ENCODE results near the gene C2. TPM values are rescaled to one million over a fixed set of nuclear protein-coding genes. Genes with fewer than 3 reads are reported as not detected.
A peak's percentile ranks its signal among the peaks of the same experiment; 100 is the strongest.

Gene C2
- total RNA-seq, 2 donors from 2014 or later, result 3.4 to 5.1 TPM

DNA sequence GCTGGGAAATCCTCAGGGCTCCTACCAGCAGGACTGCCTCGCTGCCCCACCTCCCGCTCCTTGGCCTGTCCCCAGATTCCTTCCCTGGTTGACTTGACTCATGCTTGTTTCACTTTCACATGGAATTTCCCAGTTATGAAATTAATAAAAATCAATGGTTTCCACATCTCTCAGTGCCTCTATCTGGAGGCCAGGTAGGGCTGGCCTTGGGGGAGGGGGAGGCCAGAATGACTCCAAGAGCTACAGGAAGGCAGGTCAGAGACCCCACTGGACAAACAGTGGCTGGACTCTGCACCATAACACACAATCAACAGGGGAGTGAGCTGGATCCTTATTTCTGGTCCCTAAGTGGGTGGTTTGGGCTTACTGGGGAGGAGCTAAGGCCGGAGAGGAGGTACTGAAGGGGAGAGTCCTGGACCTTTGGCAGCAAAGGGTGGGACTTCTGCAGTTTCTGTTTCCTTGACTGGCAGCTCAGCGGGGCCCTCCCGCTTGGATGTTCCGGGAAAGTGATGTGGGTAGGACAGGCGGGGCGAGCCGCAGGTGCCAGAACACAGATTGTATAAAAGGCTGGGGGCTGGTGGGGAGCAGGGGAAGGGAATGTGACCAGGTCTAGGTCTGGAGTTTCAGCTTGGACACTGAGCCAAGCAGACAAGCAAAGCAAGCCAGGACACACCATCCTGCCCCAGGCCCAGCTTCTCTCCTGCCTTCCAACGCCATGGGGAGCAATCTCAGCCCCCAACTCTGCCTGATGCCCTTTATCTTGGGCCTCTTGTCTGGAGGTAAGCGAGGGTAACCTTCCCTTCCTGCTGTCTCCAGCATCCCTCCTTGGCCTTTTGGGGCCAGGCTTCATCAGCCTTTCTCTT, 18.2 kb downstream of the C2 start, which contains the start of gene CFB:
Gene CFB (plus strand): TSS at position 589 of the 863 bp plus-strand sequence. CDS start 127 bp downstream, at position 716.
- H3K9me3 Mint-ChIP-seq, result no peaks in the 10 kb centered on the region
- H3K4me1 Mint-ChIP-seq (ENCODE audit: low read depth), result peaks cover 14% of the 10 kb centered on the region
- H3K27ac Mint-ChIP-seq, result no peak within 1 kb of the TSS
- no peak within 1 kb of the TSS for H3K4me3 Mint-ChIP-seq
- ATAC-seq (replicated peaks in 1 of 2) (peak in 1 of 2 donors; percentile 18), DNase-seq (no peak)
- no peaks in the 10 kb centered on the region for H3K36me3 Mint-ChIP-seq (ENCODE audit: insufficient read depth in 2 of 2)
- H3K27me3 Mint-ChIP-seq (ENCODE audit: low read depth), result peaks cover 27% of the 10 kb centered on the region

DNA sequence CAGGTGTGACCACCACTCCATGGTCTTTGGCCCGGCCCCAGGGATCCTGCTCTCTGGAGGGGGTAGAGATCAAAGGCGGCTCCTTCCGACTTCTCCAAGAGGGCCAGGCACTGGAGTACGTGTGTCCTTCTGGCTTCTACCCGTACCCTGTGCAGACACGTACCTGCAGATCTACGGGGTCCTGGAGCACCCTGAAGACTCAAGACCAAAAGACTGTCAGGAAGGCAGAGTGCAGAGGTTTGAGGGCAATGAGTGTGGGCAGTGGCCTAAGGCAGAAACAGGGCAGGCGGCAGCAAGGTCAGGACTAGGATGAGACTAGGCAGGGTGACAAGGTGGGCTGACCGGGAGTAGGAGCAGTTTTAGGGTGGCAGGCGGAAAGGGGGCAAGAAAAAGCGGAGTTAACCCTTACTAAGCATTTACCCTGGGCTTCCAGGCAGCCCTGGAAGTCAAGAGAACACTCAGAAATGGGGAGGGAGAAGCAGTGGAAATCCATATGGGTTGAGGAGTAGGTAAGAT, 18.9 kb downstream of the C2 start:
- Mint-ChIP-seq H3K36me3 (ENCODE audit: insufficient read depth in 2 of 2) (no peaks in the 10 kb centered on the region), H3K27me3 (ENCODE audit: low read depth) (peaks cover 27% of the 10 kb centered on the region), H3K27ac (no peak overlapping the region), H3K4me3 (no peak overlapping the region), H3K9me3 (no peaks in the 10 kb centered on the region), H3K4me1 (ENCODE audit: low read depth) (peaks cover 14% of the 10 kb centered on the region)
- no peak for DNase-seq
- no peak for ATAC-seq (replicated peaks in 1 of 2)

DNA sequence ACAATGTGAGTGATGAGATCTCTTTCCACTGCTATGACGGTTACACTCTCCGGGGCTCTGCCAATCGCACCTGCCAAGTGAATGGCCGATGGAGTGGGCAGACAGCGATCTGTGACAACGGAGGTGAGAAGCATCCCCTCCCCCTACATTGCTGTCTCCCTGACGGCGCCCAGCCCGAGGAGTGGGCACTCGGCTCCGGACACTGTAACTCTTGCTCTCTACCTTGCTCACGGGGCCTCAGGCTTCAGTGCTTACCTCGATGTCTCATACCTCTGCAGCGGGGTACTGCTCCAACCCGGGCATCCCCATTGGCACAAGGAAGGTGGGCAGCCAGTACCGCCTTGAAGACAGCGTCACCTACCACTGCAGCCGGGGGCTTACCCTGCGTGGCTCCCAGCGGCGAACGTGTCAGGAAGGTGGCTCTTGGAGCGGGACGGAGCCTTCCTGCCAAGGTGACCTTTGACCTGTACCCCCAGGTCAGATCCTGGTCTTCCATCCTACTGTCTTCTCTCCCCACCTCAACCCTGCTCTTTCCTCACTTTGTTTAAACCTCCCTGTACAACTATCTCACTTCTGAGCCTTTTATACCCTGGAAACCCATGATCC, 19.7 kb downstream of the C2 start:
- peaks cover 14% of the 10 kb centered on the region for H3K4me1 Mint-ChIP-seq (ENCODE audit: low read depth)
- H3K36me3 Mint-ChIP-seq (ENCODE audit: insufficient read depth in 2 of 2), result no peaks in the 10 kb centered on the region
- H3K9me3 Mint-ChIP-seq, result no peaks in the 10 kb centered on the region
- ATAC-seq (replicated peaks in 1 of 2), result no peak
- H3K4me3 Mint-ChIP-seq, result no peak overlapping the region
- H3K27ac Mint-ChIP-seq, result no peak overlapping the region
- no peak for DNase-seq
- H3K27me3 Mint-ChIP-seq (ENCODE audit: low read depth), result peaks cover 25% of the 10 kb centered on the region

DNA sequence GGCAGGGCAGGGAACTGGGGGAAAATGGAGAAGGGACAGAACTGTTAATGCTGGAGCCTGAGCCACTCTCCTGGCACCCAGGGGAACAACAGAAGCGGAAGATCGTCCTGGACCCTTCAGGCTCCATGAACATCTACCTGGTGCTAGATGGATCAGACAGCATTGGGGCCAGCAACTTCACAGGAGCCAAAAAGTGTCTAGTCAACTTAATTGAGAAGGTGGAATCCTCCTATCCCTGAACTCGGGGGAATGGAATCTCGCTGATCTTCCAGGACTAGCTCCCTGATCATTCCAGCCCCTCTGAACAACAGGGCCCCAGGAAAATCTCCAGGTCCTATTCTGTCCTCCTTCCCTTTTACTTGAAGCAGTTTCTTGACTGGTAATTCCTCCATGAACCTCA, 20.3 kb downstream of the C2 start:
- ATAC-seq (replicated peaks in 1 of 2) (no peak), DNase-seq (no peak)
- Mint-ChIP-seq H3K4me3 (no peak overlapping the region), H3K4me1 (ENCODE audit: low read depth) (peaks cover 14% of the 10 kb centered on the region), H3K36me3 (ENCODE audit: insufficient read depth in 2 of 2) (no peaks in the 10 kb centered on the region), H3K27ac (no peak overlapping the region), H3K27me3 (ENCODE audit: low read depth) (peaks cover 19% of the 10 kb centered on the region), H3K9me3 (no peaks in the 10 kb centered on the region)

DNA sequence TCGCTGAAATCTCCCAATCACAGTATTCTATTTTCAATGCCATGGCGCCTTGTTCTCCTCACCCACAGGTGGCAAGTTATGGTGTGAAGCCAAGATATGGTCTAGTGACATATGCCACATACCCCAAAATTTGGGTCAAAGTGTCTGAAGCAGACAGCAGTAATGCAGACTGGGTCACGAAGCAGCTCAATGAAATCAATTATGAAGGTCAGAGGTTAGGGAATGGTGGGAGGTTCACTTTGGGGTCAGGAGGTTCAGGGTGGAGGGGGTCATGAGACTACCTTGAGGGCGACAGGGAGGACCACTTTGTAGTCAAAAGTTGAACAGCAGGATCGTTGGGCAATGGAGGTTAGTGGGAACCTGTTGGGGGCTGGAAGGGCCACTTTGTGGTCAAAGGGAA, 20.8 kb downstream of the C2 start:
- Mint-ChIP-seq H3K27ac (no peak overlapping the region), H3K4me1 (ENCODE audit: low read depth) (peaks cover 14% of the 10 kb centered on the region), H3K9me3 (no peaks in the 10 kb centered on the region), H3K27me3 (ENCODE audit: low read depth) (peaks cover 19% of the 10 kb centered on the region), H3K36me3 (ENCODE audit: insufficient read depth in 2 of 2) (peaks cover 0 to 2% of the 10 kb centered on the region in 2 donors), H3K4me3 (no peak overlapping the region)
- ATAC-seq (replicated peaks in 1 of 2) (no peak), DNase-seq (no peak)

DNA sequence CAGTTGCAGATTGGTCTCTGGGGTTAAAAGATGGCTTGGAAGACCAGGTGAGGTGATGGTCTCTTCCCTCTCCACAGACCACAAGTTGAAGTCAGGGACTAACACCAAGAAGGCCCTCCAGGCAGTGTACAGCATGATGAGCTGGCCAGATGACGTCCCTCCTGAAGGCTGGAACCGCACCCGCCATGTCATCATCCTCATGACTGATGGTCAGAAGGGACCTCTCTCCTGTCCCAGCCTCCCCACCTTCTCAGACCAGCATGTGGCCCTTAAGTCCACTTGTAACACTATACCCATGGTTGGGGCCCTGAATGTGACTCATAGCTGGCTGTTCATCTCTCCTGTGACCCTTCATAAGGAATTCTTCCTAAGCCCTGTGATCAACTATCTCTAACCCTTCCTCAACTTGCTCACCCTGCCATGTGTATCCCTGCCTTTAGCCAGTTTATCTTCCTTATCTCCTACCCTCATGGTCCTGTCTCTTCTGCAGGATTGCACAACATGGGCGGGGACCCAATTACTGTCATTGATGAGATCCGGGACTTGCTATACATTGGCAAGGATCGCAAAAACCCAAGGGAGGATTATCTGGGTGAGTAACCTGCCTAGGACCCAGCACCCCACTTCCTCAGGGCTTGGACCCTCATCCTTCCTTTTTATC, 21.4 kb downstream of the C2 start:
- no peak overlapping the region for H3K27ac Mint-ChIP-seq
- ATAC-seq (replicated peaks in 1 of 2), result no peak
- H3K4me1 Mint-ChIP-seq (ENCODE audit: low read depth), result peaks cover 14% of the 10 kb centered on the region

DNA sequence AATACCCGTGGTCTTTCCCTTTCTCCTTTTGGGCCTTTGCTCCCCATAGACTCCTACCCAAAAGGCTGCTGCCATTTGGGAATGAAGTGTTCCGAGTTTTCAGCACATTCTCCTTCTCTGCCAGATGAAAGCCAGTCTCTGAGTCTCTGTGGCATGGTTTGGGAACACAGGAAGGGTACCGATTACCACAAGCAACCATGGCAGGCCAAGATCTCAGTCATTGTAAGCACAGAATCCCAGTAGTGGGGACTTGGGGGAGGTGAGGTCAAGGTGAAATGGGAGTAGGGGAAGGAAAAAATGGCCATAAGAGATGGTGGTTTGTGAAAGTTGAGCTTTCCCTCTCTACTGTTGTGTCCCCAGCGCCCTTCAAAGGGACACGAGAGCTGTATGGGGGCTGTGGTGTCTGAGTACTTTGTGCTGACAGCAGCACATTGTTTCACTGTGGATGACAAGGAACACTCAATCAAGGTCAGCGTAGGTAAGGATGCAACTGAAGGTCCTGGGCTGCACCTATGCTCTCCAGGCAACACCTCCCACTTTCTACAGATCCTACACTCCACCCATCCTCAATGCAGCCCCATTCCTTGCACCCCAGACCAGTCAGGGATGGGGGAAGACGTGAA, 22.5 kb downstream of the C2 start:
- Mint-ChIP-seq H3K27ac (no peak overlapping the region), H3K27me3 (ENCODE audit: low read depth) (peaks cover 10% of the 10 kb centered on the region), H3K4me1 (ENCODE audit: low read depth) (peaks cover 14% of the 10 kb centered on the region), H3K9me3 (no peaks in the 10 kb centered on the region), H3K36me3 (ENCODE audit: insufficient read depth in 2 of 2) (peaks cover 0 to 10% of the 10 kb centered on the region in 2 donors), H3K4me3 (no peak overlapping the region)
- ATAC-seq (replicated peaks in 1 of 2), result no peak
- DNase-seq, result no peak

More for the DNA sequence above, 21.4 kb downstream of the C2 start:
- Mint-ChIP-seq H3K27me3 (ENCODE audit: low read depth) (peaks cover 18% of the 10 kb centered on the region), H3K4me3 (no peak overlapping the region), H3K36me3 (ENCODE audit: insufficient read depth in 2 of 2) (peaks cover 0 to 4% of the 10 kb centered on the region in 2 donors), H3K9me3 (no peaks in the 10 kb centered on the region)
- no peak for DNase-seq

DNA sequence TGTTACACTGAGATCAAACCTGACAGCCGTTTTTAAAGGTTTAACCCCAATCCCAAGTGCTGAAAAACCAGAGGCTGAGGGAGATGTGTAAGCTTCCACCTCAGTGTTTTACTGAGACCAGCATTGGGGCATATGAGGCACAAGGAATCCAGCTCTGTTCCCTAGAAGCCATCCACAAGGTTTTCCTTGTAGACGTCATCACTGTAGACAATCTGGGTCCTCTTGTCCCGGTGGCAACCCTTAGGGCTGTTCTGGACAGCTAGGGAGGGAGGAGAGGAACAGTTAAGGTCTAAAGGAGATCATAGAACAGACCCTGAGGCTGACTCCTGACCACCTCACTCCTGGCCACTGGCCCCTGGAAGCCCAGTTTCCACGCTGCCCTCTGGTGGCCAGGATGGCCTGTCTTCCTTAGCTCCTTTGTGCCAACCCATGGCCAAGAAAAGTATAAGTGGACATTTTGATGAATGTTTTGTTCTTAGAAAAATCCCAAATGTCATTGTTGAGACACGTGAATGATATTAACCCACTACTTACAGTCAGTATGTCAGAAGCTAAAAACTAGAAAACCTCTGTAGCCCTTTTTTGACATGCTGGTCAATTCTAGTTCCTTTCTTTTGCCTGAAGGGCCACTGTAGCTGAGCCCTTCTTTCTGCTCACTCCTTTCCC, 24.8 kb downstream of the C2 start:
- Mint-ChIP-seq H3K27me3 (ENCODE audit: low read depth) (peaks cover 10% of the 10 kb centered on the region), H3K9me3 (no peaks in the 10 kb centered on the region), H3K27ac (no peak overlapping the region), H3K4me1 (ENCODE audit: low read depth) (peaks cover 7% of the 10 kb centered on the region), H3K36me3 (ENCODE audit: insufficient read depth in 2 of 2) (peaks cover 0 to 17% of the 10 kb centered on the region in 2 donors), H3K4me3 (no peak overlapping the region)
- ATAC-seq (replicated peaks in 1 of 2) (peak; percentile 58 to 60), DNase-seq (peak; percentile 56 to 59)

DNA sequence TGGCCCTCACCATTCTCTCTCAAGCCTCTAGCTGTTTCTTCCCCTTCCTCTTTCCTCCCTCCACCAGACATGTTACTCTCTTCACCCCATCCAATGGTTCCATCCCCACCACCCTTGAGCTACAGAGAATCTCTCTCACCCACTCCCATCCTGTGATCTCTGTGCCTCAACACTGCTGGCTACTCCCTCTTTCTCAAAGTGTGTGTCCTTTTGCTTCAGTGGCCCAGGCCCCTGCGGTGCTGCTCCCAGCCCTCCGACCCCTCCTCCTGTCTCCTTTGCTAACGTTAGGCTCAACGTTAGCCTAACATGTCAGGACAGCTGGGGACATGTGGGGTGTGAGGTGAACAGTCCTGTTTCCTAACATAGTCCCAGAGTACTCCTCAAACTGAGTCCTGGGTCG, 25.4 kb downstream of the C2 start:
- Mint-ChIP-seq H3K27ac (no peak overlapping the region), H3K36me3 (ENCODE audit: insufficient read depth in 2 of 2) (peaks cover 0 to 17% of the 10 kb centered on the region in 2 donors)

DNA sequence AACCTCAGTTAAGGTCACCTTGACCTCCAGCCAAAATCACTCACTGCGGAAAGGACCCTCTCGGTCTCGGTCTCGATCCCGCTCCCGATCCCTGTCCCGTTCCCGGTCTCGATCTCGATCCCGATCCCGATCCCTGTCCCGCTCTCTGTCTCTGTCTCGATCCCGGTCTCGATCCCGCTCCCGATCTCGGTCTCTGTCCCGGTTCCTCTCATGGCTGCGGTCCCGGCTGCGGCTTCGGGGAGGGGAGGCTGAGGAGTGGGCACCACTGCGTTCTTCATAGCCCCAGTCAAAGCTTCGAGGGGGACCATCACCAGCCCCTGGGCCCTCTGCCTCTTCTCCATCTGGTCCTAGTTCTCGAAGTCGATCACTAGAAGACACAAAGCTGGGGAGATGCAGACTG, 27.0 kb downstream of the C2 start:
- ATAC-seq (replicated peaks in 1 of 2) (no peak), DNase-seq (no peak)
- Mint-ChIP-seq H3K4me3 (no peak overlapping the region), H3K27ac (no peak overlapping the region), H3K36me3 (ENCODE audit: insufficient read depth in 2 of 2) (peaks cover 0 to 17% of the 10 kb centered on the region in 2 donors), H3K4me1 (ENCODE audit: low read depth) (peaks cover 25% of the 10 kb centered on the region), H3K27me3 (ENCODE audit: low read depth) (no peaks in the 10 kb centered on the region), H3K9me3 (no peaks in the 10 kb centered on the region)

More for the DNA sequence above, 25.4 kb downstream of the C2 start:
- Mint-ChIP-seq H3K4me3 (no peak overlapping the region), H3K9me3 (no peaks in the 10 kb centered on the region), H3K4me1 (ENCODE audit: low read depth) (peaks cover 13% of the 10 kb centered on the region), H3K27me3 (ENCODE audit: low read depth) (peaks cover 5% of the 10 kb centered on the region)
- ATAC-seq (replicated peaks in 1 of 2) (no peak), DNase-seq (no peak)

DNA sequence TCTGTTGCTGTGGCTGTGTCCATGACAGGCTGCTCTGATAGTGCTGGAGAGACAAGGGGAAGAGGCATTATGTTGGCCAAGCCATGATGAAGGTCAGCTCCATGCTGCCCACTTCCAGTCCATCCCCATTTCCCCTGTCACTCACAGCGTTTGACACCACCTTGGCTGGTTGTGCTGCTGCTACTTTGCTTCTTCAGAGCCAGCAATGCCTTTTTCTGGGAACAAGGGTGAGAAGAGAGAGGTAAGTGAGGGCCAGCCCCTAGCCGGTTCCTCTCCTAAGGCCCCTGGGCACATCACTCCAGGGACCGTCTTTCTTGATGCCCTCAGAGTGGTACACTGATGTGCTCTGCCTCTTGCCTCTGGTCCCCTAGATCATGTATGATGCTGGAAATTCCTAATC, 29.3 kb downstream of the C2 start:
- Mint-ChIP-seq H3K9me3 (no peaks in the 10 kb centered on the region), H3K27ac (no peak overlapping the region), H3K36me3 (ENCODE audit: insufficient read depth in 2 of 2) (peaks cover 3 to 17% of the 10 kb centered on the region in 2 donors)

DNA sequence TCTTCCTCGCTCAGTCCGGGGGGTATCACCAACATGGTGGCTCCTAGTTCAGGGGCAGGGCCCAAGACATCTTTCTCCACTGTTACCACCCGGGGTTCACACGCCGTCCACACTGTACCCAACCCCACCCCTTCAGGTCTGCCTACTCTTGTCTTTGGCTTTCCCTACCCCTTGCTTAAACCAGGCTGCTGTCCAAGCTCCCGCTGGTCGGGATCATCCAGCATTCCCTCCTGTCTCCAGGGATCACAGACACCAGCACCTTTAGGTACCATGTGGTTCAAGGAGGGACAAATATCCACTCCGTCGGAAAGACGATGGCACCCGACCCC, 30.9 kb downstream of the C2 start:
- H3K4me1 Mint-ChIP-seq (ENCODE audit: low read depth), result peaks cover 52% of the 10 kb centered on the region
- ATAC-seq (replicated peaks in 1 of 2) (peak in 1 of 2 donors; percentile 0), DNase-seq (no peak)
- peak overlapping the region; percentile 85 for H3K27ac Mint-ChIP-seq
- peak overlapping the region; percentile 89 to 94 for H3K4me3 Mint-ChIP-seq
- no peaks in the 10 kb centered on the region for H3K9me3 Mint-ChIP-seq
- no peaks in the 10 kb centered on the region for H3K27me3 Mint-ChIP-seq (ENCODE audit: low read depth)
- peaks cover 3 to 15% of the 10 kb centered on the region in 2 donors for H3K36me3 Mint-ChIP-seq (ENCODE audit: insufficient read depth in 2 of 2)

More for the DNA sequence above, 29.3 kb downstream of the C2 start:
- no peaks in the 10 kb centered on the region for H3K27me3 Mint-ChIP-seq (ENCODE audit: low read depth)
- ATAC-seq (replicated peaks in 1 of 2), result no peak
- H3K4me1 Mint-ChIP-seq (ENCODE audit: low read depth), result peaks cover 44% of the 10 kb centered on the region
- no peak for DNase-seq
- no peak overlapping the region for H3K4me3 Mint-ChIP-seq
